ENCODE data around the gene KDELR1. TPM values are rescaled to one million over a fixed set of nuclear protein-coding genes. Genes with fewer than 3 reads are reported as not detected.

Gene KDELR1
- total and polyA plus RNA-seq, 9 of the 15 experiments (the other 6 are each of a cell fraction or from before 2014, with no cell fraction given) = 6.1 to 165 (median 58.5) TPM

GRCh38 chr19:48397263-48398101 lies 6.1 kb upstream of the KDELR1 start (continued):
- TF ChIP-seq MGA (IDR thresholded peaks at IDR 0.05) (no peak), ZNF699 (CRISPR knock-in tag; IDR thresholded peaks at IDR 0.05; ENCODE audit: insufficient replicate concordance) (no peak), PHF20 (IDR thresholded peaks at IDR 0.05; ENCODE audit: partially characterized antibody) (no peak), SIX5 (IDR thresholded peaks at IDR 0.05; ENCODE audit: borderline replicate concordance in 1 of 2, insufficient read depth in 1 of 2, low read depth in 1 of 2, low read length in 2 of 2) (no peak), NEUROD1 (IDR thresholded peaks at IDR 0.05; ENCODE audit: borderline replicate concordance, low read depth, low read length, partially characterized antibody) (no peak), TSC22D4 (tag; IDR thresholded peaks at IDR 0.05) (peak; percentile 79; the same call in 1 of the 2 replicates), SNRNP70 (optimal IDR thresholded peaks at IDR 0.05; ENCODE audit: low read depth, low read length) (no peak), CXXC5 (CRISPR knock-in tag; IDR thresholded peaks at IDR 0.05) (no peak), NELFE (IDR thresholded peaks at IDR 0.05; ENCODE audit: insufficient read depth, insufficient read length) (no peak), NFIX (CRISPR knock-in tag; IDR thresholded peaks at IDR 0.05; ENCODE audit: low read depth) (no peak), POLR2AphosphoS5 (IDR thresholded peaks at IDR 0.05; ENCODE audit: control insufficient read depth, insufficient read depth, low read depth, low read length) (no peak), ZNF197 (CRISPR knock-in tag; IDR thresholded peaks at IDR 0.05; ENCODE audit: low read depth) (no peak)

Data from K562 (cell line).